ENCODE measurements around the gene CFAP46. TPM values are rescaled to one million over a fixed set of nuclear protein-coding genes. Genes with fewer than 3 reads are reported as not detected.

Gene CFAP46
- total and polyA plus RNA-seq, 9 of the 15 experiments (the other 6 are each of a cell fraction or from before 2014, with no cell fraction given) = not detected

DNA sequence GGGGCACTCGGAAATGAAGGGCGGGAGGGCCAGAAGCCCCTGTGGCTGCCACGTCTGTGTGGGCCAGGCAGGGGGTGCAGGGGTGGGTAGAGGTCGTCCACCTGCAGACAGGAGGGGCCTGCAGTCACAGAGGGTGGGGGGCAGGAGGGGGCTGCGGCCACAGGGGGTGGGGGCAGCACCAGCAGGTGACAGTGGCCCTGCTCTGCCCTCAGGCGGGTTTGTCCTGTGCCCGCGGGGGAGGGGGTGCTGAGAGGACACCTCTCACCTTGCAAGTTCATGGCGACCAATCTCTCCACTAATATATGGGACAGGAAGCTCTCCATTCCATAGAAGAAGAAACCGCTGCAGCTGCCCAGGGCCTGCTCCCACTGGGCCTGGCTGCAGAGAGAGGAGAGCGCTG is 129.8 kb downstream of the CFAP46 start:
- CTCF ChIA-PET (ENCODE audit: low intra/inter-chr PET ratio) = no interaction called here
- Histone ChIP-seq H4K20me1 (replicated peaks; ENCODE audit: control insufficient read depth, insufficient read depth, low read length) (no peaks in the 10 kb centered on the region), H3K27me3 (ENCODE audit: control insufficient read depth in 2 of 2, insufficient read depth in 2 of 2, low read length in 2 of 2) (peaks cover 8 to 39% of the 10 kb centered on the region in 2 experiments; a peak in 3 of 5 replicates), H3K27ac (ENCODE audit: extremely low read depth, low read depth, low read length) (no peak overlapping the region), H3K79me2 (ENCODE audit: control insufficient read depth, insufficient read depth, low read length) (no peaks in the 10 kb centered on the region), H3K9me3 (replicated peaks; ENCODE audit: control insufficient read depth, insufficient read depth, low read depth, low read length) (no peaks in the 10 kb centered on the region), H3K9ac (ENCODE audit: insufficient read depth in 1 of 2, low read depth in 2 of 2, low read length in 2 of 2) (no peak overlapping the region), H3K4me1 (replicated peaks in 1 of 2; ENCODE audit: control insufficient read depth in 2 of 2, insufficient read depth in 2 of 2, low read length in 2 of 2) (peaks cover 0 to 12% of the 10 kb centered on the region in 2 experiments; a peak in 1 of 5 replicates), H3K4me3 (no peak overlapping the region), H3K36me3 (ENCODE audit: control insufficient read depth, insufficient read depth, low read length) (no peaks in the 10 kb centered on the region), H3K4me2 (ENCODE audit: insufficient read depth, low read length) (no peak overlapping the region), H2AFZ (ENCODE audit: low read depth, low read length) (no peak overlapping the region), H3K9me1 (ENCODE audit: control insufficient read depth, insufficient read depth, low read length) (no peaks in the 10 kb centered on the region)
- no peak for TF ChIP-seq ZNF444 (CRISPR knock-in tag; IDR thresholded peaks at IDR 0.05)
- no peak for TF ChIP-seq U2AF1 (optimal IDR thresholded peaks at IDR 0.05; ENCODE audit: low read depth, low read length)
- TF ChIP-seq, protein P1, sequence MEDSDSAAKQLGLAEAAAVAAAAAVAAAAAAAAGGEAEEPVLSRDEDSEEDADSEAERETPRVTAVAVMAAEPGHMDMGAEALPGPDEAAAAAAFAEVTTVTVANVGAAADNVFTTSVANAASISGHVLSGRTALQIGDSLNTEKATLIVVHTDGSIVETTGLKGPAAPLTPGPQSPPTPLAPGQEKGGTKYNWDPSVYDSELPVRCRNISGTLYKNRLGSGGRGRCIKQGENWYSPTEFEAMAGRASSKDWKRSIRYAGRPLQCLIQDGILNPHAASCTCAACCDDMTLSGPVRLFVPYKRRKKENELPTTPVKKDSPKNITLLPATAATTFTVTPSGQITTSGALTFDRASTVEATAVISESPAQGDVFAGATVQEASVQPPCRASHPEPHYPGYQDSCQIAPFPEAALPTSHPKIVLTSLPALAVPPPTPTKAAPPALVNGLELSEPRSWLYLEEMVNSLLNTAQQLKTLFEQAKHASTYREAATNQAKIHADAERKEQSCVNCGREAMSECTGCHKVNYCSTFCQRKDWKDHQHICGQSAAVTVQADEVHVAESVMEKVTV (CRISPR knock-in tag; IDR thresholded peaks at IDR 0.05) = no peak
- no peak for TF ChIP-seq TFAM (CRISPR knock-in tag; conservative IDR thresholded peaks at IDR 0.05)
- POLR2A ChIA-PET = no interaction called here
- intact Hi-C loops (cut with micrococcal nuclease) = no loop called here
- BruUV-seq (replicated peaks) = no TSS peak
- in situ Hi-C loops (cut with MboI) = no loop called here
- DNase-seq (ENCODE audit: extremely low read depth in 1 of 4, low spot score in 3 of 4) = no peak
- no peak for FAIRE-seq
- WGBS (ENCODE audit: insufficient coverage, low coverage, missing lambda C conversion rate) = no CpG with 5 or more reads among the region's 11 CpGs
- ATAC-seq = no peak
